GM19099 (cell line): Measurements from ENCODE around the gene SCRN1.

Source experiments
- POLR2A ChIP-seq: IDR thresholded peaks from 3 replicates; pipeline ENCODE4 v1.6.1; 2011; ENCODE audit warnings: low read depth; ENCODE audit not compliant: insufficient read length; ENCODE audit errors: extremely low read depth

Gene SCRN1

DNA sequence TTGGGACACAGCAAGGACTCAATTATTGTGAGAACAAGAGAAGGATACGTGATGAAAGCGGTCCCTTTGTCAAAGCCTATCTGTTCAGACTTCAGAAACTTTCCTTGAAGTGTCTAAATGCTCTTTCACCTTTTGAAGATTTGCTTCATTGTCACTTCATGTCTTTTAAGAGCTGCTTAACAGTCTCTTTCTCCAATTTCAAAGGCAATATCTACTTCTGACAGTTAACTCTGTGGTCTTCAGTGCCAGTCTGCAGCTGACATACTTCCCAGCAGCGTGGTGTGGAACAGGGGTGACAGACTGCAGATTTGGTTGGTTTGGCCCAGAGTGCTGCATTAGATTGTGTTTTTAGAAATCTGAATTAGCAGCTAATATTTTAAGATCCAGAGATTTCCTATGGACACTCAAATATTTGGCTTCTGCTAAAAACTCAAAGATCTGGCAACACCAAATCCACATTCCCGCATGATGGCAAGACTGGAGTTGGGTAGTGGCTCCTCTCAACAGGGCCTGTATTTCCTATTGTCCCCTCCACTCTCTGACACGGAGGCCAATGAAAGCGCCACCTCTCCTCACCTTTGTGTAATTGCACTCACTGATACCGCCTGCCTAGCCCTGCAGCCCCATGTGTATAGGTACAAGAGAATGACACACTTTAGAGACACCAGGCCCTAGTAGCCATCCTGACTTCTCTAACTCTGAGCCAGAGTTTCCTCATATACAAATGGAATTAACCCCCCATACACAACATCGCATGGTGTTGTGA is 11.5 kb downstream of the SCRN1 start:
- no peak for TF ChIP-seq POLR2A

DNA sequence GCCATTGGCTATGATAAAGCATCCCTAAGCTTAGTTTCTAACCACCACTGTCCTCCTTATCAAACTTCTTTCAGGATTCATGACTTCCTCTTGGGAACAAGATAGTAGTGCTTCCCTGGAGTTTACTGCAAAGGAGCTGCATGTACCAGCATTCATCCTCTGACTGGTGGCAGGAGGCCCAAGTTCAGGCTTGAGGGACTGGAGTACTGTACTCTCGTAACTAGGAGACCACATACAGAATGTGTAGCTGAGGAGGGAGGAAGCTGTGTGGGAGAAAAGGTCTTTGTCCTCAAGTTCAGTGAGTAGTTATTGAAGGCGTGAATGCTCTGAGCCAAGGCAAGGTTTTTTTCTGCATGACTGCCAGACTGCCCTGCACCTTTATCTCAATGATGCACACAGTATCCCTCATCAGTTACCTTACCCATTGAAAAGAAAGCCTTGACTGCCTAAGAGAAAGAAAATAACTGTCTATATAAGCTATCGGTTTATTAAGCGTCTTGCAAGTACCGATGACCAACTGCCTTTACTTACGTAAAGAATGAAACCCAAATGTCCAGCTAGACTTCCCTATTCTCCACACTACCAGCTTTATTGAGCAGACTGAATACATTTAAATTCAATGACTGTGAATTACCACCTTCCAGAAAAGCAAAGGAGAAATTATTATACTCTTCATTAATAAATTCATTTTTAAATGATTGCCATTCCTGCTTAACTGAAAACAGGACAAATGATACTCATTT is 12.8 kb downstream of the SCRN1 start:
- no peak for TF ChIP-seq POLR2A

- no peak for TF ChIP-seq POLR2A
These were observed 13.3 kb downstream of the SCRN1 start for GRCh38 chr7:29976266-29976665.

DNA sequence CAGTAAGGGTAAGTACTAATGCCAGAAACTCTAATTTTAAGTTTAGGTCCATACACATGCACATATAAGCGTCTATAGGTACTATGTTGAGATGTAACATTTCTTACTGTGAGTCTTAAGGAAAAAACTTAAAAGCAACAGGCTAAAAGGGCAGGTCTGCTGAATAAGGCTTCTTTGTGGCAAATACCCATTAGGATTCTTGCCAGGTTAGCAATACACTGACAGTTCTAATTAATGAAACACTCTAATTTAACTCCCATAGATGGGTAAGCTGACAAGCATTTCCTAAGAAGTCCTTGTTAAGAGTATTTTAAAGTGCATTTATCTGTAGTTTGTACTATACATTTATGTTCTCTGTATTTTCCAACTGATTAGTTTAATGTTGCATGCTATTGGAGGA is 14.0 kb downstream of the SCRN1 start:
- no peak for TF ChIP-seq POLR2A

- no peak for TF ChIP-seq POLR2A
These were observed 15.3 kb downstream of the SCRN1 start for GRCh38 chr7:29974286-29974685.

GRCh38 chr7:29972315-29972669 is 17.3 kb downstream of the SCRN1 start:
- TF ChIP-seq POLR2A = no peak

DNA sequence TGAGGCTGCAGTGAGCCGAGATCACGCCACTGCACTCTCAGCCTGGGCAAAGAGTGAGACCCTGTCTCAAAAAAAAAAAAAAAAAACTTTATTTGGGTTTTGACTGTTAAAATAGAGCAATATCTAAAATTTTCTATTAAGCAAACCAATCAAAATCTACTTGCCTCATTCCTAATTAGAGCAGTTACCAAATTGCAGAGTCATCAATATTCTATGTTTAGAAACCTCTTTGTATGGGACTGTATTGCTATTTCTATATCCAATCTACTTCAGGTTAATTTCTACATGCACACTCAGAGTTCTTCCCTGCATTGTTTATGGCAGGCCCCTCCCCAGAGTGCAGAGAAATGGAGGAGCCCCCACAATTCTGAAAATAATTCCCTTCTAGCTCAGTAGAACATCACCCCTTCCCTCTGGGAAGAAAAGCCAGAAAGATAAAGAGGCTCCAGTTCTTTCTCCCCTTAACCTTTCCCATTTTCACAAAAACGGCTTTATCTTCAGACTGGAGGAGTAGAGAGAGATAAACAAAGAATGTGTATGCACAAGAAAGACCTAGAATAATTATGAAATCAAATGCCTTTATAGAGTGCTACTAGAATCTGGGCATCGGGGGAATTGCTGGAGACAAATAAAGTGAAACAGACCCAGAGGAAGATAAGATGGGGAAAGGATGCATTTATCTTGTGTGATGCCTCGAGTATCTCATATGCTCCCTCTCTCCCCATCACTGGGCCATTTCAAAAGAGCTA is 17.9 kb downstream of the SCRN1 start:
- no peak for TF ChIP-seq POLR2A

GRCh38 chr7:29970158-29970557 is 19.4 kb downstream of the SCRN1 start:
- TF ChIP-seq POLR2A = no peak

DNA sequence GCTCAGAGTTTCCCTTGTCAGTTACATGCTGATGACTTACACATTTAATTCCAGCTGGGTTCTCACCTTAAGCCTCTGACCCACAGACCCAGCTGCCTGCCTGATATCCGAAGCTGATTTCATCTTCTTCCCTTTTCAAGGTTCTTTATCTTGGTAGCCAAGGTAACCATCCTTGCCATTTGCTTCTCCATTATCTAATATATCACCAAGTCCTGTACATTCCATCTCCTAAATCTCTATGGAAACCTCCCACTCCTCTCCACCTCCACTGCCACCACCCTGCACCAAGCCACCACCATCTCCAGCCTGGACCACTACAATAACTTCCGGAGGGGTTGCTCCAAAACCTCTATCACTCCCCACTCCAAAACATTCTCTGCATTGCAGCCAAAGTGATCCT is 19.9 kb downstream of the SCRN1 start:
- no peak for TF ChIP-seq POLR2A

GRCh38 chr7:29968683-29969395 is 20.8 kb downstream of the SCRN1 start:
- no peak for TF ChIP-seq POLR2A

DNA sequence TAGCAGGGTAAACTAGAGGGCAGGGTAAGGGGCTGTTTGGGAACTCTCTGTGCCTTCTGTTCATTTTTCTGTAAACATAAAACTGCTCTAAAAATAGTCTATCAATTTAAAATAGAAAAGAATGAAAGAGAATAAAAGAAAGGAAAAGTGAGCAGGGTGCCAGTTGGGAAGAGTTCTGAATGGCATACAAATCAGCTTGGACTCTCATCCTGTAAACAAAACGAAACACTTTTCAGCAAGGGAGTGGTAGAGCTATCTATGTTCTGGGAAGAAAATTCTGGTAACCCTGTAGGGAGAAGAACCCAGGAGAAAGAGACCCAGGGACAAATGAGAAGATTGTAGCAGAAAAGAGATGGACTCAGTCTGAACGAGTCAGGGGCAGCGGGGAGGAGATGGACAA is 24.6 kb downstream of the SCRN1 start:
- TF ChIP-seq POLR2A = no peak

- no peak for TF ChIP-seq POLR2A
These were observed 27.6 kb downstream of the SCRN1 start for GRCh38 chr7:29962035-29962434.

GRCh38 chr7:29958667-29959358 is 30.8 kb downstream of the SCRN1 start:
- TF ChIP-seq POLR2A = no peak

DNA sequence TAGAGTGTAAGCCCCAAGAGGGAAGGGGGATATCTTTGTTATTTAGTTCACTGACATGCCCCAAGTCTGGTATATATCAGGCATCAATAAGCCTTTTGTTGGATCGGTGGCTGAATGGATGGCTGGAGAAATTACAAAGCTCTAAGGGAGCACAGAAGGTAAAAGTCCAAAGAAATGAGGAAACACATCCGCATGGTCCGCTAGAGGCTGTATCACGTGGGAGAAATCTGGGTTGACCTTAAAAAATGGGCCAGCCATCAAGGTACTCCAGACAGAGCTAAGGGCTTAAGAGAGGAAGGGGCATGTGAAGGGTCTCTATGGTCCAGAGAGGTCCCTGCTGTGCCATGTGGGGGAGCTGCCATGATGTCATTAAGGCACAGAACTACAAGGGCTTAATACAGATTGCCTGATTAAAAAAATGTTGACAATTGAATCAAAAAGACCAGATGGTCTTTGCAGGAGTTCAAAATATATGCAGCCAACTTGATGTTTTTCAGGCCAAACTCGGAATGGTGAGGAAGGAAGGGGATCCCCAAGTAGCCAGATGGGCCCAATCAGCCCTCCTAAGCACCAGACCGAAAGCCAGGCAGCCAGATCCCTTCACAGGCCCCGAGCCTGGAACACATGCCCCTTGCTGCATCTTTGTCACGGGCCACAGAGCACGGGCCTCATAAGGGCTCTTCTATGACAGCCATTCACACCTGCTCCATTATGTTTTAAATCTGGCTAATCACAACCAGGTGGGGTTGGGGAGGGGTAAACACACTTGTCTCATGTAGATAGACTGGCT is 31.9 kb downstream of the SCRN1 start:
- no peak for TF ChIP-seq POLR2A
